GM19468 (cell line): ENCODE data around the gene LETM1.

Source experiments
- ATAC-seq: cut with Tn5 transposase; IDR thresholded peaks from one replicate; pipeline ENCODE4 v1.9.1; 2021; ENCODE audit warnings: mild to moderate bottlenecking, moderate library complexity, moderate number of reproducible peaks; ENCODE audit not compliant: unreplicated experiment; ENCODE audit errors: extremely low read depth

LETM1 gene

GRCh38 chr4:1809754-1810502 lies 46.0 kb downstream of the LETM1 start:
- peak; percentile 31 for ATAC-seq

- ATAC-seq = no peak
These were observed 46.9 kb downstream of the LETM1 start for GRCh38 chr4:1808851-1809753.

- no peak for ATAC-seq
These were observed 47.6 kb downstream of the LETM1 start for GRCh38 chr4:1808396-1808795.

GRCh38 chr4:1807332-1807777 lies 48.6 kb downstream of the LETM1 start:
- ATAC-seq = no peak

- no peak for ATAC-seq
These were observed 49.2 kb downstream of the LETM1 start for GRCh38 chr4:1806596-1807331.

GRCh38 chr4:1806223-1806564 lies 49.8 kb downstream of the LETM1 start:
- ATAC-seq = no peak

- ATAC-seq = no peak
These were observed 50.3 kb downstream of the LETM1 start for GRCh38 chr4:1805493-1806222.

GRCh38 chr4:1804638-1805492 lies 51.1 kb downstream of the LETM1 start:
- ATAC-seq = no peak

- ATAC-seq = no peak
These were observed 52.2 kb downstream of the LETM1 start for GRCh38 chr4:1803523-1804423.

- no peak for ATAC-seq
These were observed 53.0 kb downstream of the LETM1 start for GRCh38 chr4:1802720-1803522.

- ATAC-seq = no peak
These were observed 53.7 kb downstream of the LETM1 start for GRCh38 chr4:1802151-1802715.

GRCh38 chr4:1801286-1801958 lies 54.5 kb downstream of the LETM1 start:
- ATAC-seq = no peak

- no peak for ATAC-seq
These were observed 55.2 kb downstream of the LETM1 start for GRCh38 chr4:1800805-1801204.

GRCh38 chr4:1799387-1800375 lies 56.3 kb downstream of the LETM1 start:
- ATAC-seq = no peak
